GM13976 (cell line): ENCODE data around the gene PHLPP2.

ENCODE experiments used
- DNase-seq: peaks from one replicate; pipeline ENCODE4 v3.0.0; 2012; ENCODE audit warnings: low spot score
- in situ Hi-C: fragments of 300-500 bp; cut with MboI; formaldehyde crosslinking; loops from one replicate; pipeline ENCODE4 v1.12.0; 2022; ENCODE audit warnings: low sequenced_read_pairs, mixed read lengths, inconsistent platforms; ENCODE audit not compliant: unreplicated experiment
- TF ChIP-seq, protein P1 (sequence below): IDR thresholded peaks from 2 replicates; pipeline ENCODE4 v1.5.1; 2012; ENCODE audit warnings: borderline replicate concordance, mild to moderate bottlenecking; ENCODE audit not compliant: insufficient read depth; ENCODE audit errors: extremely low read depth, missing control alignments, control extremely low read depth

PHLPP2 gene

GRCh38 chr16:71708696-71709095, 15.8 kb downstream of the PHLPP2 start:
- DNase-seq, result no peak
- in situ Hi-C loops, result no loop called here
- TF ChIP-seq, protein P1, sequence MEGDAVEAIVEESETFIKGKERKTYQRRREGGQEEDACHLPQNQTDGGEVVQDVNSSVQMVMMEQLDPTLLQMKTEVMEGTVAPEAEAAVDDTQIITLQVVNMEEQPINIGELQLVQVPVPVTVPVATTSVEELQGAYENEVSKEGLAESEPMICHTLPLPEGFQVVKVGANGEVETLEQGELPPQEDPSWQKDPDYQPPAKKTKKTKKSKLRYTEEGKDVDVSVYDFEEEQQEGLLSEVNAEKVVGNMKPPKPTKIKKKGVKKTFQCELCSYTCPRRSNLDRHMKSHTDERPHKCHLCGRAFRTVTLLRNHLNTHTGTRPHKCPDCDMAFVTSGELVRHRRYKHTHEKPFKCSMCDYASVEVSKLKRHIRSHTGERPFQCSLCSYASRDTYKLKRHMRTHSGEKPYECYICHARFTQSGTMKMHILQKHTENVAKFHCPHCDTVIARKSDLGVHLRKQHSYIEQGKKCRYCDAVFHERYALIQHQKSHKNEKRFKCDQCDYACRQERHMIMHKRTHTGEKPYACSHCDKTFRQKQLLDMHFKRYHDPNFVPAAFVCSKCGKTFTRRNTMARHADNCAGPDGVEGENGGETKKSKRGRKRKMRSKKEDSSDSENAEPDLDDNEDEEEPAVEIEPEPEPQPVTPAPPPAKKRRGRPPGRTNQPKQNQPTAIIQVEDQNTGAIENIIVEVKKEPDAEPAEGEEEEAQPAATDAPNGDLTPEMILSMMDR, result no peak

GRCh38 chr16:71707199-71707598, 17.3 kb downstream of the PHLPP2 start:
- in situ Hi-C loops, result no loop called here
- TF ChIP-seq, protein P1, result no peak
- no peak for DNase-seq

DNA sequence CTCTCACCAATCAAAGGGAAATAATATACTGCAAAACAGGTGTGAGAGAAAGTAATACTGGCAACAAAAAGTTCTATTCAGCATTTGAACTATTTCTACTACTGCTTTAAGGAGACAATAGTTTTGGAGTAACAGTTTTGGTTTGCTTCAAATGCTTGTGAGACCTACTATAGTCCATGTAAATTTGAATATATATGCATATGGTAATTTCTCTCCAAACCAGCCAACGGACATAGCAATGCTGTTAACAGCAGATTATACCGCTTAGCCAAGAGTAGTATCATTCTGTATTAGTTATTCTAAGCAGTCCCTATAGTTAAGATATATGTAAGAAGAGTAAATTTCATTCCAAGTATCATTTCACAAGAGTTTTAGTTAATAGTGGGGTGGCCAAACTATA, 18.5 kb downstream of the PHLPP2 start:
- DNase-seq, result no peak
- TF ChIP-seq, protein P1, result no peak
- in situ Hi-C loops, result no loop called here

GRCh38 chr16:71703333-71703732, 21.2 kb downstream of the PHLPP2 start:
- TF ChIP-seq, protein P1, result no peak
- in situ Hi-C loops, result no loop called here
- DNase-seq, result no peak

DNA sequence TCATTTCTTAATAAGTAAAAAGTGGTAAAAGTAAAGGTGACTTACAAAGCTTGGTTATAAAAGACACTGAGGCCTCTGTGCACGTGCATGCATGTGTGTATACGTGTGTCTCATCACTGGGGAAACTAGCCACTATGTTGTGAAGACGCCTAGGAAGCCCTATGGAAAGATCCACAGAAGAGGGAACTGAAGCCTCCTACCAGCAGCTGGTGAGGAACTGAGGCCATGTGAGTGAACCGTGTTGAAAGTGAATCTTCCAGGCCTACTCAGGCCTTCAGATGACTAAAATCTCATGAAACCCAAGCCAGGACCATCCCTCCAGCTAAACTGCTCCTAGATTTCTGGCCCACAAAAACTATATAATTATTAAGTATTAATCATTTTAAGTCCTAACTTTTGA, 23.7 kb downstream of the PHLPP2 start:
- no peak for DNase-seq
- in situ Hi-C loops, result no loop called here

DNA sequence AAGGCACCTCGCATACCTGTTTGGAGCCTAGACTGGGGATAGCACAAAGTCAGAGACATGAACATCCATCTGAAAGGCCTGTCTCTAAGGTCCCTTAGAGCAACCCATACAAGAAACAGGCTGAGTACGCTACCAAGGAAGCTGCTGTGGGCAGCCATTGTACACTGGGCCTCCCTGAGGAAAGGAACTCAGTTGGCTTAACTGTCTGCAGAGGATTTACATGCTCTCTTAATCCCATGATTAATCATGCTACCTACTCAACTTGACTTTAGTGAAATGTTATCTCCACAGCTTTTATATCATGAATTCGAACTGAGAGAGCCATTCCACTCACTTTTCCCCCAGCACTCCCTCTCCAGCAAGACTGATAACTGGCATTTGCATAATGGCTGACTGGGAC, 26.0 kb downstream of the PHLPP2 start:
- TF ChIP-seq, protein P1, result no peak
- DNase-seq, result no peak
- in situ Hi-C loops, result no loop called here

More for the DNA sequence above, 23.7 kb downstream of the PHLPP2 start:
- TF ChIP-seq, protein P1, result no peak

DNA sequence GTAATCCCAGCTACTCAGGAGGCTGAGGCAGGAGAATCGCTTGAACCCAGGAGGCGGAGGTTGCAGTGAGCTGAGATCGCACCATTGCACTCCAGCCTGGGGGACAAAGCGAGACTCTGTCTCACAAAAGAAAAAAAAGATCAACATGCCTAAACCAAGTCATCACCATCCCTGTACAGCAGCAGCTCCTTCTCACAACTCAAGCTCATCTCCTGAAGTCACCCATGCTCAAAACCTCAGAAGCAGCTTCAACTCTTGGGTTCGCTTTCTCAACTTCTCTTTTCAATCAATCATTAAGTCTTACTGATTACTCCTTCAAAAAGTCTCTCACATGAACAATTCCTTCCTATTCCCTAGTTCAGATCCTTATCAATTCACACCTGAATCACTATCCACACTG, 31.3 kb downstream of the PHLPP2 start:
- TF ChIP-seq, protein P1, result no peak
- DNase-seq, result peak; percentile 42
- in situ Hi-C loops, result no loop called here
